HT-29 (cell line): ENCODE measurements around the gene CBX4. TPM values are rescaled to one million over a fixed set of nuclear protein-coding genes. Genes with fewer than 3 reads are reported as not detected.

Experiments
- DNase-seq: peaks from one replicate; pipeline ENCODE4 v3.0.0-alpha.2; 2015; ENCODE audit warnings: low spot score
- total RNA-seq: library from RNA; depleted of rRNA; stranded (reverse); fragments of >200 nt; shearing (Covaris generic); gene quantifications from 2 replicates; pipeline ENCODE4 v1.2.3, GENCODE V29; 2014

Gene CBX4
- total RNA-seq, 1 experiment from 2014 or later = 71.4 TPM

DNA sequence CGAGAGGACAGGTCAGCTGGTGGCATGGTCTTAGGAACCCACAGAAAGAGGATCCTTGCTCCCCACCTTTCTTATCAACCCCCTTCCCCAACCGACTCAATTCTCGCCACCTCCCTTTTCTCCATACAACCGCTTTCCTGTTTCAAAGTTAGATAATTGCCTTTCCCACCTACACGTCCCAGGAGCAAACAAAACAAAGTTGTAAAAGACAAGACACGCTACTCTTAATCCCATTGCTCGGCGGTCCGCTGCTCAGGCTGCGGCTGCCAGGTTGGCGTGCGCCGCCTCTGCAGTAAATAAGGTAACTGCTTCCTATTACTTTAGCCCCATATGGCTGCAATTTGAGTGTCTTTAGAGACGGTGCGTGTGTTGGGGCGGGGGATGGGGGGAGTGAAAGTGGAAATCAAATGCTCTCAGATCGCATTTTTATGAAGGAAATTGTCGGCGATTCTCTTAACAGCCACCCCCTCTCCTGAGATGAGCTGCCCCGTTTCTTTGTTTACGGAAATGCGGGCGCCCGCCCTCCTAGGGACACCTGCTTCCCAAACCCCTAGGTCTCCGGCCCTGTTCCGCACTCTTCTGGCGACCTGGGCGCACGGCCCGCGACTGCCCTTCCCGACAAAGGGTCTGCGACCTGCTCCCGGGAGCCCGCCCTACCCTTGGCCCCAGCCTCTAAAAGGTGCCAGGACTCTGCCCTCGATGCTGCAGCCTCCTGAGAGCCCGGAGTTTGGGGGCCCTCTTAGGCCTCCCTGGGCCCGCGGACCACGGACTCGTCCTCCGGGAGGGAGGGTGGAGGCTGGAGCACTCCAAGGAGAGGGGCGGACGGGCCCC, 38.7 kb downstream of the CBX4 start:
- peak; percentile 66 for DNase-seq

DNA sequence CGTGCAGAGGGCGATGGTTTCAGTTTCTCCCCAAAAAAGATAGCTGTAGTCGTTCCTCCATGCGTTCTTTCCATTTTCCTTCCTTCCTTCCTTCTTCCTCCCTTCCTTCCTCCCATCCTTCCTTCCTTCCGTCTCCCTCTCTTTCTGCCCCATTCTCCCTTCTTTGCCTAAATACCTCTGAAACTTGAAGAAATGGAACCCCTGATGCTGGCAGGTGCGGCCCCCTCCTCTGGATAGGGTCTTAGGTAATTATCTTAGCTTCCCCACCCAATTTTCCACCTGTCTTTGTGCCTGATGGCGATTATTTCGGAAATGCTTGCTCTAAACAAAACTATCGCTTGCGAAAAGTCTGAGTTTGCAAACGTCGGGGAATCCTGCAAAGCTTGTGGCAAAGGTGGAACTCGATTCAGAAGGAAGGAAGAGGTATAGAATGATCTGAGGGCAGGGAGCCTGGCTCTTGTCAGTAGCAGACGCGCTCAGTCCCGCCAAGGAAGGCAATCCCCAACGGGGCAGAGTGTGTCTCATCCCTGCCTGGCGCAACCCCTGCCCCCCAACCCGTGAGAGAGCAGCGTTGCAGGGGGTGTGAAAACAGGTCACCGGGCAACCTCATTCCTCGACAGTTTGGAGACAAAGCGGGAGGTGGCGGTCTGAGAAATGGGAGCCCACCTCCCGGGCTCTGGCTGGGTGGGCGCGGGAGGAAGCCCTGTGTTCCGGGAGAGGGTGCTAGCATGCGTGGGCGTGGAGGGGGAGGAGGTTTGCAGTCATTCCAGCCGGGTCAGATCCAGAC, 39.5 kb downstream of the CBX4 start:
- DNase-seq = no peak

DNA sequence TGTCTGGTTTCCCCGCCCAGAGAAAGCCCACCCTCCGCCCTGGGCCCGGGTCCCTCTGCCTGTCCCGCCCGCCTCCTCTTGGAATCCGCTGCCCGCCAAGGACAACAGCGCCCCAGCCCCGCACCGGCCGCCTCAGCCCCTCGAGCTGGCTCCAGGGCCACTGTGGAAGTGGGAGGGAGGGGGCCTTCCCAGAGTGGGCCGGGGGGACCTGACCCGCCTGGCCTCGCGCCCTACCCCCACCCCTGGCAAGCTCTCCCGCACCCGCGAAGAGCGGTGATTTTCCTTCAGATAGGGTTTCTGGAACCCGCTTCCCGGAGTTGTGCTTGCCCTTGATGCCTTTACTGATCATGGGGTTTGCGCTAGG, 40.1 kb downstream of the CBX4 start:
- DNase-seq = no peak

DNA sequence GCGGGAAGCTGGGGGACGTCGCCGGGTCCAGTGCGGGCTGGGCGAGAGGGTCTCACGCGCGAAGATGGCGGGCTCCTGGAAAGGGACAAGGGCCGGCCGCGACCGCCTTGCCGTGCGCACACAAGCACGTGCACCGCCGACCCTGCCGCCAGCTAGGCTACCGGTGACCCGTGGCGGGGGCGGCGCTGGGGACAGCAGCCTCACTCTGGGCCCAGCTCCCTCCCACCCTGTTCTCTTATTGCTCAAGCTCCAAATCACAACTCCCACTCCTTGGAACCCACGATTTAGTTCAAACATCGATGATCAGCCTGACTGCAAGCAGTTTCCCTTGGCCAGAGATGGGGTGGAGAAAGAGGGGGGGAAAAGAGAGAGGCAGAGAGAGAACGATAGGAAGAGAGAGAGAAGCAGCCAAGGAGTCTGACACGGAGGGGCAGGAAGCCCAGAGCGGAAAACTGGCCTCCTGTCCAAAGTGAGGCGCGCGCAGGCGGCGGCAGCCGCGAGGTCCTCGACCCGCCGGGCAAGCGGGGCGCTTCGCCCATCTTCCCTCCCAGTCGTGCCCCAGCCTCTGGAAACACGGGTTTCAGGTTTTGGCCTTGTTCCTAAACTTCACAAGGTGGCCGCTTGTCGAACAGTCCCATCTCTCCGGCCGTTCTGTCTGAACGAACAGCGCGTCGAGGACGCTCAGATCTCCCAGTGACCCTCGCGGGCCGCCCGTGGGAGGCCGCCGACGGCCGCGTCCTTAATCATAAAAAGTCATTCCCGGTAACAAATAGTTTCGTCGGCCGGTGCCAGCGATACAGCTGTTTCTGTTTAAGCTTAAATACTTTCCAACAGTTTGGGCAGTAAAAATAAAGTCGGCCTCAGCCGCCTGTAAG, 40.7 kb downstream of the CBX4 start:
- no peak for DNase-seq

DNA sequence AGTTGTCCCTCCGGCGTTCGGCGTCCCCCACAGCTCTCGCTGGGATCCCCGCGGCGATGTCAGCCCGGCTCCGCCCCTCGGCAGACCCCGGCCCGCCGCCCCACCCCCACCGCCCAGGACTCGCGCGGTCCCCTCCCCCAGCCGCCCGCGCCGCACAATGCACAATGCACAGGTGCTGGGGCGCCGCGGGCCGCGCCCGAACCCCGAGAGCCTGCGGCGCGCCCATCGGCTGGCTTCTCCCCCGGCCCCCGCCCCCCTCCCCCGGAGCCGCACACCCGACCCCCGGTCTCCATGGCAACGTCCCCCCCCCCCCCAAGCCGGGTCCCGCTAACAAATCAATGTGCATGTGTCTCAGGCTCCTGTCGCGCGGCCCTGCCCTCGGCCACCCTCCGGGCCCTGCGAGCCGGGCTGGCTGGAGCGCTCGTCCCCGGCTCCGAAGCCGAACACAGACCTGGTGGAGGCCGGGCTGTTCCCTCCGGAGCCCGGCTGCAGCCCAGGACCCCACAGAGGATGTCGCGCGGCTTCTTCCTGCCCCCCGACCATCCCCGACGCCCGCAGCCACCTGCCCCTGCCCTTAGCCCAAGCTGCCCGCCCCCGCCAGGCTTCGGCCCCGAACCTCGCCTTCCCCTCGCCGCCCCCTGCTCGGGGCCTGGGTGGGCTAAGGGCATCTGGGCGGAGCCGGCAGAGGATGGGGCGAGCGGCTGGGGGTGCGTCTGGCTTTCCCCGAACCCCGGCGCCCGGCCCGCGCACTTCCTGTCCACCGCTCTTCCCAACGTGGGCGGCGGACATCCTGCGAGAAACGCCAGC, 41.5 kb downstream of the CBX4 start:
- no peak for DNase-seq

DNA sequence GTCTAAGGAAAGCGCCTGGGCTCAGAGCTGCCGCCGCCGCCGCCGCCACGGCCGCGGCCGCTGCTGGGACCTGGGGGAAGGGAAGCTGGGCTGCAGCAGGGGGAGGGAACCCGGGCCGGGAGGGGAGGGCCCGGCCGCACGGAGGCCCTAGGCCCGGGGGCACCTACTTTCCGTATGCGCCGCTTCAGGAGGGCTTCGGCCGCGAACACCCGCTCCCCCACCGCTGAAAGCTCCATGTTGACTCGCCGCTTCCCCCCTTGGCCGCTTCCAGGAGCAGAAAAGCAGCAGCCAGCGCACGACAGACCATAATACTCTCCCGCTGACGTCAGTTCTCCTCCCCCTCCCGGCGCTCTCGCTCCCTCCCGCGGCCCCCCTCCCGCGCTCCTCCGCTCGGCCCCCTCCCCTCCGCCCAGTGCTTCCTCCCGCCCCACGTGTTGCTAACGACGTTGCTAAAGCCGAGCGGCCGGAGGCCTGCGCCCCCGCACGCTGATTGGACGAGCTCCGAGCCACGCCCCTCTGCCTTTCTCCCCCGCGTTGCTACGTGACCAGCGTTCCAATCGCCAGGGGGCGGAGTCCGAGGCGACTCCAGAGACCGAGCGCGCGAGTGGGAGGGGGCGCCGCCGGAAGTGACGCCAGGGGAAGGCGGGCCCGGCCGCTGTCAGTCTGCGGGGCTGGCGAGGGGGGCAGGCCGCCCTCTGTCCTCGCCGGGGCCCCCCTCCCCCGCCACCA, 42.3 kb downstream of the CBX4 start, which contains the start of gene CBX8:
Gene CBX8, minus strand, starts transcription at position 315 of the 729 bp plus-strand sequence. Its CDS starts 79 bp downstream, at position 236.
- peak; percentile 99 for DNase-seq

DNA sequence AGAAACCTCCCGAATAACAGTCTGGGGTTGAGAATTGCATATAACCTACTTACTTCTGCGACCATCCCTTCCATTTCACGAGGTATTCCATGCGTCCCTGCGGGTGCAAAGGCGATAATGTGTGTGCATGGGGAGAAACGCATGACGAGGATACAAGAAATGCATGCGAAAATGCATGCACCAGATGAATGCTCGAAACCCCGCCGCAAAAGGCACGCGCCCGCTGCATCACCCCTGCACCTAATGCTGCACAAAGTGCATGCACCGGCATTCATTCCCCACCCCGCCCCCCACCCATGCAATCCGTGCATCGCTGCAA, 42.8 kb downstream of the CBX4 start:
- peak; percentile 9 for DNase-seq

DNA sequence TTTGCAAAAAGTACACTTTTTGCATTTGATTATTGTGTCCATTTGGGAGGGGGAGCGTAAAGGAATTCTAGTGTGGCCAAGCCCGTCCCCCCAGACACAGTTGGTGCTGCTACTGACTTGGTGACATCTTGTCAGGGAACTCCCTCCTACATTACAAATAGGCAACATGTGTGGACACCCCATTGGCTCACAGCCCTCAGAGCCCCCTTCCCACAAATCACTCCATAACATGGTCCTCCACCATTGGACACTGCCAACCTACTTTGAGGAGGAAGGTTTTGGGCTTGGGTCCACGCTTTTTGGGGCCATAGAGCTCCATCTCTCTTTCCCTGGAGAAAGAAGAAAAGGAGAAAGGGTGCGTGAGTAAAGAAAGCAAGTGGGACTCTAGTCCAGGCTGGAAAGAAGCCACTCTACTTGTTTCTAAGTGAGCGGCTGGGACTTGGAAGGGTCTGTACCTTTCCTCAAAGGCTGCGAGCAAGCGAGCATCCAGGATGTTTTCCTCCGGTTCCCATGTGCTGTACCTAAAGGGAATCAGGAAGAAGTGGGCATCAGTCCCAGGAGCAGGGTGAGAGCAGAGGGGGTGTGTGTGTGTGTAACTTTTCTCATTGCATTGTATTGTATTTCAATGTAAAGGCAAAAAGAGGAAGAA, 43.3 kb downstream of the CBX4 start:
- DNase-seq = no peak

DNA sequence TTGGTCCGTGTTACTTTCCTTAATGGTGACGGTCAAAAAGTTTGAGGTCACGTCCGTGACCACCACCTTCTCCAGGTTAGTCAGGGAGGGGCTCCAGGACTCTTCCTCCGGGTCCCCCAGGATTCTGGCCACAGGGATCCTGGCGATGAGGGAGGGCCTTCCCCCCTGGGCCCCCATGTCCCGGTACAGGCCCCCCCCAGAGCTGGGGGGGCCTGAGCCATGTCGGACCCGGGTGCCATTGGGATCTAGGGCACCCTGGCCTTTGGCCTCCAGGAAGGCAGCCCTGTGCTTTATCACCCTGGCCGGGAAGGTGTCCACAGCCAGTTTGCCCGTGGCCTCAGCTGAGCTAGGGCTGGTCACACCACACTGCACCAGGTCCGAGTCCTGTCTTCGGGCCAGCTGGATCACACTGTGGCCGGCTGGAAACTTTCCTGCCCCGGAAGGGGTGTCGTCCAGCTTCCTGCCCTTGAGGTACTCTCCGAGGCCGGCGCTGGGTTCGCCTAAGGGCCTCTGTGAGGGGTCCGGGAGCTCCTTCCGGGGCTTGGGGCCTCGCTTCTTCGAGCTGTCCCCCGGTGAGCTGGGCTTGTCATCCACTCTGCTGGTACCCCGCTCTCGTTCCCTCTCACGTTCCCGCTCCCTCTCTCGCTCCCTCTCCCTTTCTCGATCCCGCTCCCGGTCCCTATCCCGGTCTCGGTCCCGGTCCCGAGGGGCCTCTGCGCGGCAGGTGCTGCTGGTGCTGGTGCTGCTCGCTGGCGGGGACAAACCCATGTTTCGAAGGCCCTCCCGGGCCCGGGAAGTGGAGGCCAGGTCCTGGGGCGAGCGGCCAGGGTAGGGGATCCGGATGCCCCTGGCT, 44.4 kb downstream of the CBX4 start:
- no peak for DNase-seq

DNA sequence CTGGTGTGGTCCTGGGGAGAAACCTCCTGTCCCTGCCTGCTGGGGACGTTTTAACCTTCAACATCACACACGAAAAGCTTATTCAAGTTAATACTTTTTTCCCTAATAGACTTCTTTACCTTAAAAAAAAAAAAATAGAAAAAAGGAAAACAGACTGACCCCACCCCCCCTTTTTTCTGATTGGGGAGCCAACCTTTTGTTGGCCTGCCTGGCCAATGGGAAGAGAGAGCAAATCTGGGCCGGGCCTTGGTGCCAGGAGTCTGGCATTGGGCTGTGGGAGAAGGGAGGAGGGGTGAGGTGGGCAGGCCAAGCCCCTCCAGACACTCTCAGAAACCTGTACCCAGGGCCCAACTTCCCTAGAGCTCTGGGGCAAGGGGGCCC, 45.3 kb downstream of the CBX4 start:
- no peak for DNase-seq

DNA sequence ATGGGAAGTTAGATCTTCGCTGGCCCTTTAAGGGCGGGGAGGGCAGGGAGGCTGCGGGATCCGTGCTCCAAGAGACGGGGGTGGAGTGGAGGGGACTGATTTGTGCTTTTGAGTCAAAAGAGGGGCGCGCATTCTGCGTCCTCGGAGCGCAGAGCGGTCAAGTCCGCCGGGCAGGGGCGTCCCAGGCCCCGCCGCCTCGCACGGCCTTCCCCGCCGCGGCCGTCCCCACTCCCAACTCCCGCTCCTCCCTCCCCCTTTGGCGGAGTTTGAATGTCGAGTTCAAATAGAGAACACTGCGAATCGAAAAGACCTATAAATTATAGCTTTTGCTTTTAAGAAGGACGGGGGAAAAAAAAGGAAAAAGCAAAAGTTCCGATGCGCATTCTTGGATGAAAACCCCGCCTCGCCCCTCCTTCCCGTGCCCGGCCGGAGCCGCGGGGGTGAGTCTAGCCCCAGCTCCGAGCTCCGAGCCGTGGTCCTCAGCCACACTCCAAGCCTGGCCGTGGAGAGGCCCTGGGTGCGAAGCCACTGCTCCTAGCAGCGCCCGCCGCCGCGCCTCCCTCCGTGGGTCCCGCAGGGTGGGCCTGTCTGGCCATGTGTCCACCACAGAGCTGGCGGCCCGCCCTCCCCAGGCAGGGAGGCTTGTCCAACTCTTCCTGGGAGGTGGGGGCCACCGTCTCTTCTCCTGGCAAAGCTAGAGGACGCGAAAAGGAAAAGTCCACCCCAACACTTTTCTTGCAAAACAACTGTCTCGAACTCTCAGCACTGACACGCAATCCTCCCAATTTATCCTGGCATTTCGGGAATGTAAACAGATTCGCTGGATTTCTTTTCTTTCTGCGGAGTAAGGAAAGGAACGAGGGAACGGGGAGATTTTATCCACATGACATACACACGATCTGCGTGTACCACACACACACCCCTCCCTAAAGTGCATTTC, 46.0 kb downstream of the CBX4 start:
- DNase-seq = no peak

DNA sequence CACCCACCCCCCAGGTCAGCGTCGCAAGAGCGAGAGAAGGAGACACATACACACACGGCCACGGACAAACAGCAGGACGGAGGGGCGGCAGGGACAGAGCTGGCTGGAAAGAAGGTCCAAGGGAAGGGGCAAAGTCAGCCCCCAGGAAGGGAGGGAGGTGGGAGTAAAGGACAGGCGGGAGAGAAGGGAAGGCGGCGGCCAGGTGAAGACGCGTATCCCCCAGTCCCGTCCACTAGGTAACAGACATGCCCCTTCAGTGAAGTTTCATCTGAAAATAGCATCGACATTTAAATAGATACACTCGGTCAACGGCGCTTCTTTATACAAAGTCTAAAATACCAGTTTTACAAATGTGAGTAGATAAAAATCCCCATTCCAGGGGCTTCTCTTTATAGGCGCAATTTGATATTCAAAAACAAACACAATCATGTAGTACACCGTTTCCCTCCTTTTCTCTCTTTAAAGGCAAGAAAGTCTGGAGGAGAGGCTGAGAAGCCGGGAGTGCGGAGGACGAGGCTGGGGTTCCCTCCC, 46.8 kb downstream of the CBX4 start:
- no peak for DNase-seq

DNA sequence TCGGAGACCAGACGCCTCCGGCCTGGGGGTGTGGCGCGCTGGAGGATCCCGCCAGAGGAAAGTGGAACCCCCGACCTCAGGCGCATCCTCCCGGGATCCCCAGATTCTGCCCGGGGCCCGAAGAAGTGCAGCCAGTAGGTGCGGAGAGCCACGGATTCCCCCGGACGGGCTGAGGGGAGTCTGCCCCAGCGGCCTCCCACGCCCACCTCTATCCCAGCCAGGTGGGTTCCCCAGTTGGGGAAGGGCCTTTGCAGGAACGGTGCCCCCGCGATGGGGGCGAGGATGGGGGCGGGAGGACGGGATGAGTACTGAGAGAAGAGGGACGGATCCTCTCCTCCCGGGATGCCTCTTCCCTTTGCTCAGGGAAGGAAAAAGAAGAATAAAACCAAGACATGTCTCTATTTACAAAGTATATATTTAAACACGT, 47.5 kb downstream of the CBX4 start:
- DNase-seq = no peak

DNA sequence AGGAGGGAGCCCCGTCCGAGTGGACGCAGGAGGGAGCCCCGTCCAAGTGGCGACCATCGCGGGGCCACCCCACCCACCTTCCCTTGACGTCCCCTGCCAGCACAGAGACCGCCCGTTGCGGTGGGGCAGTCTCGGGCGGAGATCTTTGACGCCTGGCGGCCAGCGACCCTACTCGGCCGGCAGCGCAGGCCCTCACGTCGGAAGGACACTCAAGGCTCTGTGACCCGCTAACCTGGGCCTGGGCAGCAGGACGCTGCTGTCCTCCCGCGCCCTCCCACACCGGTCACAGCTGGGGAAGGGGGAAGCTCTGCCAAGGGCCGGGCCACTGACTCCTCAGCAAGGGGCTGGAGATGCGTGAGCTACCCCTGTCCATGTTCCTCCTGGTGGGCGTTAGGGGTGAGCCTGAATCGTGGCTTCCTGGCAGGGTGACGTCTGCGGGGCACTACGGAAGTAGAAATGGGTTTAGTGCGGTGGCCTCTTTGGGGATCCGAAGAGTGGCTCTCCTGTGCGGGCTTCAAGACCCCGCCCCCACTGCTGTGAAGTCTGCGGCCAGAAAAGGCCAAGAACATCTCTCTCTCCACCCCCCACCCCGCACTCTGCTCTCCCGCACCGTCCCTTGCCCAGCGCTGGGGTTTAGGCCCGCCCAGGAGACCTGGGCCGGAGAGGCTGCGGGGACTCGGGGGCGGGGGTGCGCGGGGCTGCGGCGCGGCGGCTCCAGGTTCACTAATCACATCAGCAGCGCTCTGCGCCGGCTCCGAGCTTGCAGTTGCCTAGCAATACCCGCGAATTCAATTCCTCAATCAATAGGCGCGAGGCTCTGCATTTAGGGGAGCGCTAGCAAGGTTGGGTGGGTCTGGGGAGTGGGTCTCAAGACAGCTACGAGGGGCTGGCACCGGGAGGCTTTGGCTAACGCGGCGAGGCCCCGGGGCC, 48.2 kb downstream of the CBX4 start:
- no peak for DNase-seq

DNA sequence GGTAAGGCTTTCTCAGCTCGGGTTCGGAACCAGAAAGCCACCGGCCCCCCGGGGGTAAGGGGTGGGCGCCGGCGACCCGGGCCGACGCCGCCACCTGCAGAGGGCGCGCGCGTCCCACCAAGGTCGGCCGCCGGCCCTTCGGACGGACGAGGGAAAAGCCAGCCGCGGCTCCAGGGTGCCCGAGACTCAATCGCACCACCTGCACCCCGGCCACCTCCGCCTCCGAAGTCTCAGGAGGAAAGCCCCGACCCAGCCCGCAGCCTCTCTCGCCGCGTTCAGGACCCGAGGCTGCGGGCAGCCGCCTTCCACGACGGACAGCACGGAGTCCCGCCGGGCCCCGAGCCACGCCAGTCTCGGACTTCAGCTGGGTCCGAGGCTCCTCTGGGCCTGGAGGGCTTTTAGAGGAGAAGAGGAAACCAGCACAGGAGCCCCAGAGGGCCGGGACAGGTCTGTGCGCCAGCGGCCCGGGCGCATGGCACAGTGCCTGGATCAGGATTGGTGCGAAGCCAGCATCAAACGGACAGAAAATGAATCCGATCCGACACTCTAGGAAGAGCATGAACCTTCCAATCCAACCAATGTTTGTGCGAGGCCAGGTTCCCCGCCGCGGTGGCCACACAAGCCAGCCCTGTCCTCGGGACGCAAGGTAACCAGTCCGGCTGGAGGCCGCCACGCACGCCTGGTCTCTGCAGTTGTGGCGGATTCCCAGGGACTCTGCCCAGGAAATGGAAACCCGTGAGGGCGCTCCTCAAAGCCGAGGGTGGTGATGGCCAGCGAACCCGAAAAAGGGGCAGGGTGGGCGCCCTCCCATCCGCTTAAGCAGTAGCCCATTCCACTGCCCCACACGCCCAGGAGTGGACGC, 49.1 kb downstream of the CBX4 start:
- DNase-seq = peak; percentile 62
